Urothelium cell line (cell line): Measurements from ENCODE around the gene ADCY6.

ENCODE experiments used
- DNase-seq: peaks from one replicate; pipeline ENCODE4 v3.0.0; 2011; ENCODE audit warnings: low spot score, mixed read lengths
- FAIRE-seq: peaks from 2 replicates; lab custom pipeline; 2011; peaks lifted over from hg19 to GRCh38; lab: Jason Lieb, UNC

Gene ADCY6

GRCh38 chr12:48788854-48789775 lies at the start of gene ADCY6:
TSS of gene ADCY6 (minus strand) at chr12:48789089. CDS start at chr12:48783434, 5,655 bp downstream.
- DNase-seq (peak; percentile 81), FAIRE-seq (no peak)

- no peak for FAIRE-seq
Measured at GRCh38 chr12:48838048-48838447, 49.2 kb upstream of the ADCY6 start.

GRCh38 chr12:48832321-48833060 lies 43.6 kb upstream of the ADCY6 start:
- DNase-seq = no peak
- no peak for FAIRE-seq

More at GRCh38 chr12:48838048-48838447, 49.2 kb upstream of the ADCY6 start:
- DNase-seq = no peak

DNA sequence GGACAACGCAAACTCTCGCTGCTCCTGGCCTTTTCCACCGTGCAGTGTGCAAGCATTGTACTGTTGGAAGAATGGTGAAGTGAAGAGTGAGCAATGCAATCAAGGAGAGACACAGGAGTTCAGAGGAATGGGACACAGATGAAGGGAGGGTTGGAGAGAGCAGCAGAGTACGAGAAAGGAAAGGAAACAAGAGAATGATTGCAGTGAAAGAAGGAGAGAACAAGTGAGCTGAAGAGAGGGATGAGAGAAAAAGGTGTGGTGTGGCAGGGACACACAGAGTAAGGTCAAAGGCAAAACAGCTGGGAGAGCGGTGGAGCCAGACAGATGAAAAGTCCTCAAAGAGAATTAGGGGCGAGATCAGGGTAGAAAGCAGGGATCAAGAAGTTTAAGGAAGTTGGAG lies 42.4 kb upstream of the ADCY6 start:
- no peak for FAIRE-seq
- no peak for DNase-seq

- DNase-seq (no peak), FAIRE-seq (no peak)
Measured at GRCh38 chr12:48828841-48829575, 40.1 kb upstream of the ADCY6 start.

DNA sequence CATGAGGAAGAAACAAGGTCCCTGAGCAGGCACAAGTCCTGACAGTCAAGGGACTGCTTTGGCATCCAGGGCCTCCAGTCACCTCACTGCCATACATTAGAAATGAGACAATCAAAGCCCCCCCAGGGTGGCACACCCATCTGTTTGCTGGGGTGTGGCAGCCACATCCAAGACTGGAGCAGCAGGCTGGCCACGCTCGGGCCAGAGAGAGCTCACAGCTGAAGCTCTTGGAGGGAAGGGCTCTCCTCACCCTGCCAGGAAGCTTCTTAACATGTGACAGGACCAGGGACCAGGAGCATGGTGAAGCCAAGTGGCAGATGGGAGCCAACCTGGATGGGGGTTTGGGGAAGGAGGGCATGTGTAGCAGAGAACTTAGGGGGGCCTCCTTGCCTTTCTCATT lies 39.4 kb upstream of the ADCY6 start:
- no peak for DNase-seq
- FAIRE-seq = no peak

DNA sequence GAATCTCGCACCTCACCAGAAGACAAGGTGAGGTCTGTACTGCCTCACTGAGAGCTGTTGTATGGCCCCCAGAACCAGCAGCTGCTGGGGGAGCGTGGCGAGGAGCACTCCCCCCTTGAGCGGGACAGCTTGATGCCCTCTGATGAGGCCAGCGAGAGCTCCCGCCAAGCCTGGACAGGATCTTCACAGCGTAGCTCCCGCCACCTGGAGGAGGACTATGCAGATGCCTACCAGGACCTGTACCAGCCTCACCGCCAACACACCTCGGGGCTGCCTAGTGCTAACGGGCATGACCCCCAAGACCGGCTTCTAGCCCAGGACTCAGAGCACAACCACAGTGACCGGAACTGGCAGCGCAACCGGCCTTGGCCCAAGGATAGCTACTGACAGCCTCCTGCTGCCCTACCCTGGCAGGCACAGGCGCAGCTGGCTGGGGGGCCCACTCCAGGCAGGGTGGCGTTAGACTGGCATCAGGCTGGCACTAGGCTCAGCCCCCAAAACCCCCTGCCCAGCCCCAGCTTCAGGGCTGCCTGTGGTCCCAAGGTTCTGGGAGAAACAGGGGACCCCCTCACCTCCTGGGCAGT lies 38.7 kb upstream of the ADCY6 start:
- FAIRE-seq = no peak

GRCh38 chr12:48827026-48827425 lies 38.1 kb upstream of the ADCY6 start:
- no peak for DNase-seq
- FAIRE-seq = no peak

More for the DNA sequence above, 38.7 kb upstream of the ADCY6 start:
- no peak for DNase-seq

DNA sequence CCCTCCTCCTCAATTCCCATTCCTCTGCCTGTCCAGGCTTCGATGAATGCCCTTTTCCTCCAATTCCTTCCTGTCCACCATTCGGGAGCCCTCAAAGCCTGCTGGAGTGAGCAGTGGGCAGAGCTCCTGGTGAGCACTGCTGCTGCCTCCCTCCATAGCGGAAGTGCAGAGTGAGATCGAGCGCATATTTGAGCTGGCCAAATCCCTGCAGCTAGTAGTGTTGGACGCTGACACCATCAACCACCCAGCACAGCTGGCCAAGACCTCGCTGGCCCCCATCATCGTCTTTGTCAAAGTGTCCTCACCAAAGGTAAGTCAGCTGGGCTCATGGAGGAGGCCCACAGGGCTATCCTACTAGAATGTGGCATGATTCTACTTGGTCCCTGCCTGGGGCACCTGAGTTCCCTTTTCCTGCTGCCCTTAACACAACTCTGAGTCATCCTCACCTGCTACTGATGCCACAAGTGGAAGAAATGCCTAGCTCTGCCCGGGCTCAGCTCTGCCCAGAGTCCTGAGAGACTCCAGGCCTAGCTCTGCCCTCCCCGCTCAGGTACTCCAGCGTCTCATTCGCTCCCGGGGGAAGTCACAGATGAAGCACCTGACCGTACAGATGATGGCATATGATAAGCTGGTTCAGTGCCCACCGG lies 37.4 kb upstream of the ADCY6 start:
- DNase-seq = no peak
- no peak for FAIRE-seq

- no peak for FAIRE-seq
Measured at GRCh38 chr12:48824905-48825304, 36.0 kb upstream of the ADCY6 start.

DNA sequence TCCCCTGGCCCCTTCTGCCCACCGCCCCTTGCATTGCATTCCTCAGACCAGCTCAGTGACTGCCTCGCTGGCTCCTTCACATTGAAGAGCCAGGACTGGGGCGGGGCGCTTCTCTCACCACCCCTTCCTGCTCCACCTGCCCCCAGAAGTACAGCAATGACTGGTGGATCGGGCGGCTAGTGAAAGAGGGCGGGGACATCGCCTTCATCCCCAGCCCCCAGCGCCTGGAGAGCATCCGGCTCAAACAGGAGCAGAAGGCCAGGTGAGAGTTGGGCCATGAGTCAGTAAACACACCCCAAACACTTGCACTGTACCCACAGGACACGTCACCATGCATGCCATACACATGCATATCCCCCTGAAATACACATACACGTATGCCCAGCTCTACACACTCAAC lies 35.2 kb upstream of the ADCY6 start:
- peak; percentile 62 for FAIRE-seq
- no peak for DNase-seq

More at GRCh38 chr12:48824905-48825304, 36.0 kb upstream of the ADCY6 start:
- no peak for DNase-seq

DNA sequence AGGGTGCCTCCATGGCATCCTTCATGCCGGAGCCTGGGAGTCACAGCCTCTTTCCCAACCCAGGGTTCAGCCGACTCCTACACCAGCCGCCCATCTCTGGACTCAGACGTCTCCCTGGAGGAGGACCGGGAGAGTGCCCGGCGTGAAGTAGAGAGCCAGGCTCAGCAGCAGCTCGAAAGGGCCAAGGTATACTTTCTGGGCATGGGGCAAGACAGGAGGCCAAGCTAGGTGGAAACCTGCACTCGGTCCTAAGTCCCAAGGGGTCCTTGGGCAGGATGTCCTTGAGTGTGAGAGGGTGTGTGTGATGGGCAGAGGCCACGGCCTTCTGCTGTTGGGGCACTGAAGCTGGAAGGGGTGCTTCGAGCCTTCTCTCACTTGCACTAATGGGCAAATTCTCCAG lies 34.4 kb upstream of the ADCY6 start:
- FAIRE-seq (no peak), DNase-seq (no peak)

- no peak for DNase-seq
- FAIRE-seq = no peak
Measured at GRCh38 chr12:48822711-48823110, 33.8 kb upstream of the ADCY6 start.

- no peak for FAIRE-seq
Measured at GRCh38 chr12:48822139-48822538, 33.2 kb upstream of the ADCY6 start.

DNA sequence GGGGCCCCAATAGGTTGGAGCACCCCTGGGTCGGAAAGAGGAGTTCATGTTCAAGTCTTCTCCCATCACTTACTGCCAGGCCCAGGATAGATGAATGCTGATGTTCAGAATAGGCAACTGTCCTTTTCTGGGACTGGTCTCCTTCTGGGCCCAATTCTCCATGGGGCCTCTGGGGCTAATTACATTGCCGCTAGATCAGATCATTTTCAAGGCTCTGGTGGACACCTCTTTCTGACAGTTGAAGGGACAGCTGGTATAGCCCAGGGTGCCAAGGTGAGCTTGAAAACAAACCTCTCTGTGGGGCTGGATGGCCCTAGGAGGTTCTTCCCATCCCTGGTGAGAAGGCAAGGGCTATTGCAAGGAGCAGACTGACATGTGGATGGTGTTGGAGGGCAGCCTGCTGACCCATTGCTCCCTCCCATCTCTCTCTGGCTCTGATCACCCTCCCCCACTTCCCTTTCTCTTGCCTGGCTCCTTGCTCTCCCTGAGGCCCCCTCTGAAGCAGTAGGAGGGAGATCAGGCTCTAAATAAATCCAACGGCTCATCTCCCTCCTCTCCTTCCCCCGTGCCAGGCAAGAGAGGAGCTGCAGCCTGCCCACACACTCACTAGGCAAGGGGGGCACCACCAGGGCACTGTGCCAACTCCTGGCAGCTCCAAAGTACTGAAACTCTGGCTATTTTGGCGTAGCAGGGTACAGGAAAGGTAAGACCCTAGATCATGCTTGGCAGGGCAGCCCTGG lies 31.3 kb upstream of the ADCY6 start:
- DNase-seq (no peak), FAIRE-seq (no peak)

More at GRCh38 chr12:48822139-48822538, 33.2 kb upstream of the ADCY6 start:
- no peak for DNase-seq

- FAIRE-seq (no peak), DNase-seq (no peak)
Measured at GRCh38 chr12:48818831-48819590, 30.1 kb upstream of the ADCY6 start.

GRCh38 chr12:48817873-48818830 lies 29.3 kb upstream of the ADCY6 start, which contains the start of gene CACNB3:
TSS of gene CACNB3 (plus strand) at chr12:48818496. CDS start at chr12:48818930, 434 bp downstream.
- DNase-seq (peak; percentile 83), FAIRE-seq (peak; percentile 61)
